ENCODE data around the gene ALK.

The ALK gene

GRCh38 chr2:29398384-29399237 lies 522.8 kb downstream of the ALK start:
- TF ChIP-seq CTCF (IDR thresholded peaks at IDR 0.05; ENCODE audit: insufficient read depth, low read depth, low read length, missing control alignments): no peak
- no peak for DNase-seq (ENCODE audit: low read depth)

GRCh38 chr2:29397713-29398112 lies 523.7 kb downstream of the ALK start:
- no peak for TF ChIP-seq CTCF (IDR thresholded peaks at IDR 0.05; ENCODE audit: insufficient read depth, low read depth, low read length, missing control alignments)
- no peak overlapping the region for H3K4me3 ChIP-seq (ENCODE audit: low read depth, low read length)
- DNase-seq (ENCODE audit: low read depth): no peak

More at GRCh38 chr2:29398384-29399237, 522.8 kb downstream of the ALK start:
- no peak overlapping the region for H3K4me3 ChIP-seq (ENCODE audit: low read depth, low read length)

- TF ChIP-seq CTCF (IDR thresholded peaks at IDR 0.05; ENCODE audit: insufficient read depth, low read depth, low read length, missing control alignments): no peak
- no peak overlapping the region for H3K4me3 ChIP-seq (ENCODE audit: low read depth, low read length)
- no peak for DNase-seq (ENCODE audit: low read depth)
Observed at GRCh38 chr2:29397039-29397438, 524.3 kb downstream of the ALK start.

GRCh38 chr2:29394981-29395350 lies 526.4 kb downstream of the ALK start:
- no peak for TF ChIP-seq CTCF (IDR thresholded peaks at IDR 0.05; ENCODE audit: insufficient read depth, low read depth, low read length, missing control alignments)

GRCh38 chr2:29394311-29394980 lies 526.9 kb downstream of the ALK start:
- no peak overlapping the region for H3K4me3 ChIP-seq (ENCODE audit: low read depth, low read length)
- no peak for DNase-seq (ENCODE audit: low read depth)
- no peak for TF ChIP-seq CTCF (IDR thresholded peaks at IDR 0.05; ENCODE audit: insufficient read depth, low read depth, low read length, missing control alignments)

More at GRCh38 chr2:29394981-29395350, 526.4 kb downstream of the ALK start:
- H3K4me3 ChIP-seq (ENCODE audit: low read depth, low read length): no peak overlapping the region
- no peak for DNase-seq (ENCODE audit: low read depth)

GRCh38 chr2:29393676-29394075 lies 527.7 kb downstream of the ALK start:
- H3K4me3 ChIP-seq (ENCODE audit: low read depth, low read length): no peak overlapping the region
- TF ChIP-seq CTCF (IDR thresholded peaks at IDR 0.05; ENCODE audit: insufficient read depth, low read depth, low read length, missing control alignments): no peak
- no peak for DNase-seq (ENCODE audit: low read depth)

Measured in GM12865 (cell line).